Neural cell (in vitro differentiated cells): Measurements from ENCODE around the gene PHOSPHO1. TPM values are rescaled to one million over a fixed set of nuclear protein-coding genes. Genes with fewer than 3 reads are reported as not detected.

Experiments
- H2AFZ ChIP-seq: fragments of 200-600, 300-800 bp; sonication (generic), shearing (Covaris generic); 2 replicates; pipeline ENCODE4 v1.6.0; 2014; ENCODE audit warnings: low read depth, mild to moderate bottlenecking, antibody characterized with exemption, low read length, moderate library complexity
- H3F3A ChIP-seq: fragments of 200-600 bp; shearing (Covaris generic); 2 replicates; pipeline ENCODE4 v1.6.1; 2016; ENCODE audit warnings: mild to moderate bottlenecking, moderate library complexity, mixed read lengths, antibody characterized with exemption, low read length; ENCODE audit not compliant: insufficient read depth, poor library complexity, severe bottlenecking
- H3K27ac ChIP-seq: fragments of 200-600, 300-800 bp; sonication (generic), shearing (Covaris generic); 2 replicates; pipeline ENCODE4 v1.5.1; 2014; ENCODE audit warnings: mild to moderate bottlenecking, low read length, moderate library complexity
- H3K27me3 ChIP-seq: fragments of 300-800, 200-600 bp; sonication (generic), shearing (Covaris generic); 2 replicates; pipeline ENCODE4 v1.6.0; 2014; ENCODE audit warnings: mild to moderate bottlenecking, low read depth, low read length, moderate library complexity; ENCODE audit not compliant: insufficient read depth
- H3K36me3 ChIP-seq: fragments of 300-800, 200-600 bp; sonication (generic), shearing (Covaris generic); 2 replicates; pipeline ENCODE4 v1.5.1; 2014; ENCODE audit warnings: mild to moderate bottlenecking, antibody characterized with exemption, low read length, moderate library complexity; ENCODE audit not compliant: insufficient read depth
- H3K4me2 ChIP-seq: fragments of 300-800, 200-600 bp; sonication (generic), shearing (Covaris generic); 2 replicates; pipeline ENCODE4 v1.6.0; 2014; ENCODE audit warnings: mild to moderate bottlenecking, low read length
- H3K4me3 ChIP-seq: fragments of 300-800, 200-600 bp; sonication (generic), shearing (Covaris generic); 2 replicates; pipeline ENCODE4 v1.5.1; 2014; ENCODE audit warnings: mild to moderate bottlenecking, low read length, moderate library complexity
- H3K79me2 ChIP-seq: fragments of 200-600 bp; shearing (Covaris generic); replicated peaks from 2 replicates; pipeline ENCODE4 v1.6.0; 2014; ENCODE audit warnings: mild to moderate bottlenecking, low read length, moderate library complexity; ENCODE audit not compliant: insufficient read depth
- H3K9ac ChIP-seq: fragments of 300-800, 200-600 bp; sonication (generic), shearing (Covaris generic); 2 replicates; pipeline ENCODE4 v1.6.1; 2016; ENCODE audit warnings: mild to moderate bottlenecking, low read length, mixed read lengths
- H3K9me2 ChIP-seq: fragments of 200-600 bp; shearing (Covaris generic); 2 replicates; pipeline ENCODE4 v1.6.1; 2016; ENCODE audit warnings: mild to moderate bottlenecking, low read length, mixed read lengths; ENCODE audit not compliant: insufficient read depth
- H3K9me3 ChIP-seq: fragments of 200-600, 300-800 bp; sonication (generic), shearing (Covaris generic); 2 replicates; pipeline ENCODE4 v1.6.1; 2016; ENCODE audit warnings: mild to moderate bottlenecking, mixed run types, low read length, moderate library complexity, mixed read lengths
- H4K20me1 ChIP-seq: fragments of 200-600 bp; shearing (Covaris generic); 2 replicates; pipeline ENCODE4 v1.6.1; 2016; ENCODE audit warnings: mild to moderate bottlenecking, mixed run types; ENCODE audit not compliant: insufficient read depth
- CTCF ChIP-seq: fragments of 450-650 bp; IDR thresholded peaks from 2 replicates; pipeline ENCODE4 v1.5.1; 2014; ENCODE audit warnings: antibody characterized with exemption, mild to moderate bottlenecking, moderate library complexity; ENCODE audit not compliant: poor library complexity, severe bottlenecking
- EP300 ChIP-seq: fragments of 450-650 bp; conservative IDR thresholded peaks from 2 replicates; pipeline ENCODE4 v1.6.1; 2014; ENCODE audit warnings: antibody characterized with exemption, mild to moderate bottlenecking, moderate library complexity; ENCODE audit not compliant: poor library complexity, severe bottlenecking
- EZH2 ChIP-seq: fragments of 200-600, 300-800 bp; shearing (Covaris generic), sonication (generic); IDR thresholded peaks from 2 replicates; pipeline ENCODE4 v1.6.1; 2014; ENCODE audit warnings: antibody characterized with exemption, low read length, borderline replicate concordance, mild to moderate bottlenecking; ENCODE audit not compliant: insufficient read depth, poor library complexity, severe bottlenecking
- MXI1 ChIP-seq: fragments of 450-650 bp; conservative IDR thresholded peaks from 2 replicates; pipeline ENCODE4 v1.6.1; 2014; ENCODE audit warnings: antibody characterized with exemption, mild to moderate bottlenecking; ENCODE audit not compliant: poor library complexity, severe bottlenecking
- POLR2AphosphoS5 ChIP-seq: IDR thresholded peaks from 2 replicates; pipeline ENCODE4 v1.6.1; 2012
- RAD21 ChIP-seq: fragments of 450-650 bp; conservative IDR thresholded peaks from 2 replicates; pipeline ENCODE4 v1.6.1; 2014; ENCODE audit warnings: antibody characterized with exemption, mild to moderate bottlenecking, moderate library complexity
- REST ChIP-seq: IDR thresholded peaks from 2 replicates; pipeline ENCODE4 v1.6.1; 2012; ENCODE audit warnings: borderline replicate concordance
- SMC3 ChIP-seq: fragments of 450-650 bp; conservative IDR thresholded peaks from 2 replicates; pipeline ENCODE4 v1.6.1; 2014; ENCODE audit warnings: antibody characterized with exemption, mild to moderate bottlenecking, moderate library complexity; ENCODE audit not compliant: poor library complexity
- TAF1 ChIP-seq: IDR thresholded peaks from 2 replicates; pipeline ENCODE4 v1.6.1; 2012; ENCODE audit warnings: low read depth
- polyA plus RNA-seq: library from polyadenylated mRNA; depleted of rRNA; stranded (reverse); fragments of >200 nt; gene quantifications from 2 replicates; pipeline ENCODE4 v1.2.3, GENCODE V29; 2014

The PHOSPHO1 gene
- polyA plus RNA-seq, 1 donor from 2014 or later: not detected

GRCh38 chr17:49249292-49249794, 18.8 kb upstream of the PHOSPHO1 start:
- no peak overlapping the region for H3K4me2 ChIP-seq
- H3K4me3 ChIP-seq: no peak overlapping the region
- H3K9me3 ChIP-seq: no peaks in the 10 kb centered on the region
- no peaks in the 10 kb centered on the region for H3F3A ChIP-seq
- no peak overlapping the region for H2AFZ ChIP-seq
- H3K9me2 ChIP-seq: no peaks in the 10 kb centered on the region
- H3K36me3 ChIP-seq: no peaks in the 10 kb centered on the region
- H3K27ac ChIP-seq: no peak overlapping the region
- no peaks in the 10 kb centered on the region for H3K79me2 ChIP-seq
- no peak overlapping the region for H3K9ac ChIP-seq
- H3K27me3 ChIP-seq: no peaks in the 10 kb centered on the region
- no peaks in the 10 kb centered on the region for H4K20me1 ChIP-seq
- no peak for TF ChIP-seq EP300
- TF ChIP-seq SMC3: no peak
- no peak for TF ChIP-seq EZH2
- no peak for TF ChIP-seq REST
- no peak for TF ChIP-seq MXI1
- no peak for TF ChIP-seq TAF1
- TF ChIP-seq POLR2AphosphoS5: no peak
- TF ChIP-seq CTCF: no peak
- TF ChIP-seq RAD21: no peak

- Histone ChIP-seq H3K9me3 (no peaks in the 10 kb centered on the region), H3K79me2 (no peaks in the 10 kb centered on the region), H4K20me1 (no peaks in the 10 kb centered on the region), H3K4me2 (no peak overlapping the region), H3K36me3 (no peaks in the 10 kb centered on the region), H3K4me3 (no peak overlapping the region), H3K9ac (no peak overlapping the region), H3F3A (no peaks in the 10 kb centered on the region), H3K27me3 (no peaks in the 10 kb centered on the region), H2AFZ (no peak overlapping the region), H3K9me2 (no peaks in the 10 kb centered on the region), H3K27ac (no peak overlapping the region)
- TF ChIP-seq EP300 (no peak), RAD21 (no peak), EZH2 (no peak), SMC3 (no peak), MXI1 (no peak), TAF1 (no peak)
Observed at GRCh38 chr17:49247944-49248343, 17.4 kb upstream of the PHOSPHO1 start.
